Suprapubic skin (tissue), 4 donors: Measurements from ENCODE around the gene MAP3K6. TPM values are rescaled to one million over a fixed set of nuclear protein-coding genes. Genes with fewer than 3 reads are reported as not detected.

Experiments
- DNase-seq, 2 donors: peaks; one replicate each; pipeline ENCODE4 v3.0.0-alpha.2; 2019; ENCODE audit warnings: low spot score in 2 of 2
- H3K27ac ChIP-seq: fragments of 200-600 bp; sonication (generic); one replicate; pipeline ENCODE4 v1.5.1; 2019
- H3K27me3 ChIP-seq: fragments of 200-600 bp; sonication (generic); one replicate; pipeline ENCODE4 v1.5.1; 2019
- H3K36me3 ChIP-seq: fragments of 200-600 bp; sonication (generic); one replicate; pipeline ENCODE4 v1.5.1; 2019
- H3K4me1 ChIP-seq: fragments of 200-600 bp; sonication (generic); one replicate; pipeline ENCODE4 v1.5.1; 2019
- H3K4me3 ChIP-seq: fragments of 200-600 bp; sonication (generic); one replicate; pipeline ENCODE4 v1.5.1; 2019; ENCODE audit warnings: mild to moderate bottlenecking
- H3K9me3 ChIP-seq: fragments of 200-600 bp; sonication (generic); one replicate; pipeline ENCODE4 v1.5.1; 2019
- CTCF ChIP-seq, 2 donors: fragments of 200-600 bp in 1 of 2; fragments of 450-650 bp in 1 of 2; sonication (generic) in 1 of 2; IDR thresholded peaks; one replicate each; pipeline ENCODE4 v1.5.1; 2016 to 2019; ENCODE audit warnings: antibody characterized with exemption in 2 of 2, mild to moderate bottlenecking in 1 of 2, moderate library complexity in 1 of 2
- EP300 ChIP-seq: sonication (generic); formaldehyde crosslinking; IDR thresholded peaks from one replicate; pipeline ENCODE4 v1.6.1; 2017; ENCODE audit warnings: antibody characterized with exemption
- POLR2A ChIP-seq, 2 donors: fragments of 450-650 bp; IDR thresholded peaks; one replicate each; pipeline ENCODE4 v1.6.1; 2017; ENCODE audit warnings: antibody characterized with exemption in 2 of 2, mild to moderate bottlenecking in 2 of 2, moderate library complexity in 2 of 2
- POLR2AphosphoS5 ChIP-seq, 3 donors: sonication (generic); formaldehyde crosslinking; IDR thresholded peaks; one replicate each; pipeline ENCODE4 v1.6.1; 2017; ENCODE audit warnings: antibody characterized with exemption in 3 of 3
- WGBS: methylation state at CpG from one replicate; pipeline ENCODE4 v1.1.5; 2018; 5-methylcytosine and 5-hydroxymethylcytosine counted together
- total RNA-seq, 4 donors: library from RNA; depleted of rRNA; stranded (reverse); fragments of >200 nt; gene quantifications; one replicate each; pipeline ENCODE4 v1.1.0, GENCODE V29; 2016

The MAP3K6 gene
- total RNA-seq, 4 donors from 2014 or later = 85.4 to 147 (median 137) TPM

DNA sequence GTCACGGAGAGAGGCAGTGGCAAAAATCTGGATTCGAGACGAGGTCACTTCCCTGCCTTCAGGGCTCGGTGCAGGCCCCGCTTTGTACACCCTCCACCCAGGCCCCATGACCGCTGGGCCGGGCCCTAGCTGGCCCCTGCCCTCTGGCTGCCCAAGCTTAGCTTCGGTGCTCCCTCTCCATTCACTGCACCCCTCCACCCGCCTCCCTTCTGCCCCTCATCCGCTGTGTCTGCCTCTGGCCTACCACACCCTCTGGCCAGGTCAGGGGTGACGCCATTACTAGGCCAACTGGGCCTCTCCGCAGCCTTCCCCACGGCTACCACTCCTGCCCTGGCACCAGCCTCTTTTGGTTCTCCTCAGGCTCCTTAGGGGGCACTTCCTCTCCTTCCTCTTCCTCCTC, 16.9 kb upstream of the MAP3K6 start:
- no peaks in the 10 kb centered on the region for H3K36me3 ChIP-seq
- no peaks in the 10 kb centered on the region for H3K9me3 ChIP-seq
- WGBS = 82% methylated on average over 13 of the region's 13 CpGs
- no peak overlapping the region for H3K4me3 ChIP-seq
- H3K27ac ChIP-seq = no peak overlapping the region
- peak in 1 of 2 donors; percentile 57 for DNase-seq
- H3K27me3 ChIP-seq = no peaks in the 10 kb centered on the region
- TF ChIP-seq CTCF (IDR thresholded peaks at IDR 0.05) (no peak), POLR2A (IDR thresholded peaks at IDR 0.05) (no peak), POLR2AphosphoS5 (IDR thresholded peaks at IDR 0.05) (no peak), EP300 (no peak)
- peaks cover 47% of the 10 kb centered on the region for H3K4me1 ChIP-seq

GRCh38 chr1:27383039-27383605, 16.4 kb upstream of the MAP3K6 start, which contains the start of gene CD164L2:
Gene CD164L2 (minus strand): TSS chr1:27383333. CDS start chr1:27383239, 94 bp downstream.
- 27% methylated on average over 13 of the region's 43 CpGs for WGBS
- no peaks in the 10 kb centered on the region for H3K36me3 ChIP-seq
- H3K27ac ChIP-seq = no peak within 1 kb of the TSS

GRCh38 chr1:27381969-27382762, 15.4 kb upstream of the MAP3K6 start:
- peak in 1 of 2 donors; percentile 58 for DNase-seq
- TF ChIP-seq CTCF (IDR thresholded peaks at IDR 0.05) = no peak
- TF ChIP-seq POLR2A (IDR thresholded peaks at IDR 0.05) = no peak
- TF ChIP-seq EP300 = no peak
- no peak for TF ChIP-seq POLR2AphosphoS5 (IDR thresholded peaks at IDR 0.05)
- Histone ChIP-seq H3K27me3 (no peaks in the 10 kb centered on the region), H3K4me3 (peak overlapping the region; percentile 45), H3K27ac (no peak overlapping the region), H3K36me3 (no peaks in the 10 kb centered on the region), H3K9me3 (no peaks in the 10 kb centered on the region), H3K4me1 (peaks cover 57% of the 10 kb centered on the region)
- WGBS = 78% methylated on average over 14 of the region's 18 CpGs

More at GRCh38 chr1:27383039-27383605, 16.4 kb upstream of the MAP3K6 start, which contains the start of gene CD164L2:
- peaks cover 53% of the 10 kb centered on the region for H3K4me1 ChIP-seq
- TF ChIP-seq POLR2AphosphoS5 (IDR thresholded peaks at IDR 0.05) (no peak), EP300 (no peak), POLR2A (IDR thresholded peaks at IDR 0.05) (no peak), CTCF (IDR thresholded peaks at IDR 0.05) (no peak)
- DNase-seq = peak in 1 of 2 donors; percentile 76
- H3K9me3 ChIP-seq = no peaks in the 10 kb centered on the region
- H3K27me3 ChIP-seq = no peaks in the 10 kb centered on the region
- peak within 1 kb of the TSS; percentile 45 for H3K4me3 ChIP-seq

DNA sequence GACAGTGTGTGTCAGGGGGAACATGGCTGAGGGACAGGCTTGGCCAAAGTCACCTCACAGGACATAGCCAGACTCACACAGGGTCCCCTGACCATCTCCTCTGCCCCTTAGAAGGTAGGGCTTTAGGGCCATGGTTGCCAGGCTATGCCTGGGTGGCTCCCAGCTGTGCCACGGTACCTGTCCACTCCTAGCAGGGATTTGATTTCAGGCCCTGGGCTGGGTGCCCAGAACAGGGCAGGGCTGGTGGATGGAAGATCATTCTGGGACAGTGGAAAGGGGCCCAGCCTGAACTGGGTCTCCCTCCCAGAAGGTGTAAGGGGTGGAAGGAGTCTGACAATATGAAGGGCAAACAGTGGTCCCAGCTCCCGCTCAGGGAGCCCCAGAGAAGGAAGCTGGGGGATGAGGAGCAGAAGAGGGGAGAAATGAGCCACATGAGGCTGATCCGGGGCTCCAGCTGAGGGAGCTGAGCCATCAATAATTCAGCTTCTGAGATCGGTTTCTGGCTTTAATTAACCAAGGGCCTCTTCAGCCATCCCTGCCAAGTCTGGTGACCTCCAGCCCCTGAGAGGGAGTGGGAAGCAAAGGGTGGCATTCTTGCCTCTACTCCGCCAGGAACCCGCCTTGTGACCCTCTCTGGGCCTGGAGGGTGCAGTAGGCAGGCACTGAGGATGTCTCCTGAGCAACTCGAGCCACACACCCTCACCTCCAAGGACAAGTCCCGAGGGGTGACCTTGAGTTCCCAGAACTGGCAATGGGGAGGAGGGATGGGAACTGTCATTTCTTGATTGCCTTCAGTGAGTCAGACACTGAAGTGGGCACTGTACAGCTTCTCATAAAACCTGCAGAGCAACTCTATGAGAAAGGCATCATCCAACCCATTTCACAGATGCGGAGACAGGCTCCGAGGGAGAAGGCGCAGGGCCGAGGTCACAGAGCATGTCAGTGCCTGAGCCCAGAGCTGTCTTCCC, 14.3 kb upstream of the MAP3K6 start:
- no peaks in the 10 kb centered on the region for H3K27me3 ChIP-seq
- H3K27ac ChIP-seq = peak overlapping the region; percentile 66
- no peaks in the 10 kb centered on the region for H3K9me3 ChIP-seq
- peak in 1 of 2 donors; percentile 61 for DNase-seq
- H3K4me1 ChIP-seq = peaks cover 57% of the 10 kb centered on the region
- H3K4me3 ChIP-seq = no peak overlapping the region
- no peaks in the 10 kb centered on the region for H3K36me3 ChIP-seq
- TF ChIP-seq POLR2AphosphoS5 (IDR thresholded peaks at IDR 0.05) = no peak
- TF ChIP-seq EP300 = no peak
- TF ChIP-seq CTCF (IDR thresholded peaks at IDR 0.05) = no peak
- no peak for TF ChIP-seq POLR2A (IDR thresholded peaks at IDR 0.05)
- WGBS = 44% methylated on average over 6 of the region's 12 CpGs
